GM19193 (cell line): ENCODE results near the gene CA4.

Experiments used
- POLR2A ChIP-seq: IDR thresholded peaks from 4 replicates; pipeline ENCODE4 v1.6.1; 2011; ENCODE audit not compliant: insufficient read depth, insufficient read length; ENCODE audit errors: extremely low read depth

The CA4 gene

DNA sequence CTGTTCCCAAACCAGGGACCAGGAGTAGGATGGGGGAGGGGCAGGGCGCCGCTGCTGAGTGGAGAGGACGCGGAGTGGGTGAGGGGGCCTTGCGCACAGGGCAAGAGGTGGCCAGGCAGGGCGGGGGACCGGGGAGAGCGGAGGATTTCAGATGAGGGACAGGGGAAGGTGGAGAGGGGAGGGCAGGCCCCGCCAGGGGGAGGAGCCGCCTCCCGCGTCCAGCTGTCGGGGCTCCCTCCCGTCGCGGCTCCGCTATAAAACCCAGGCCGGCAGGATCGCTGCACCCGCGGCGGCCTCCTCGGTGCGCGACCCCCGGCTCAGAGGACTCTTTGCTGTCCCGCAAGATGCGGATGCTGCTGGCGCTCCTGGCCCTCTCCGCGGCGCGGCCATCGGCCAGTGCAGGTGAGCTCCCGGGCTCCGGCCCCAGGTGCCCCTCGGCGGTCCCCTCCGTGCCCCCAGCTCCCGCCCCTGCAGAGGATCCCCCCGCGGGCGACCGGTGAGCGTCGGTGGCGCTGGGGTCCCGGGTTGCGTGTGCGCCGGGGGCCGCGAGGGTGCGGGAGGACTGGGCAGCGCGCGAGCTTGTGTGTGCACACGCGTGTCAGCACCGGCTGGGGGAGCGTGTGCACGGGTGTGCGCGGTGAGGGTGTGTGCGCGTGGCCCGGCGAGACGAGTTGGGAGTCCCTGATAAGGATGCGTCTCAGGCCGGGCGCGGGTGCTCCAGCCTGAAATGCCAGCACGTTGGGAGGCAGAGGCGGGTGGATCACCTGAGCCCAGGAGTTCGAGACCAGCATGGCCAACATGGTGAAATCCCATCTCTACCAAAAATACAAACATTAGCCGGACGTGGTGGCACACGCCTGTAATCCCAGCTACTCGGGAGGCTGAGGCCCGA lies at the start of gene CA4:
Gene CA4 (plus strand): TSS at position 283 of the 892 bp plus-strand sequence. CDS start 62 bp downstream, at position 345.
- TF ChIP-seq POLR2A: no peak

DNA sequence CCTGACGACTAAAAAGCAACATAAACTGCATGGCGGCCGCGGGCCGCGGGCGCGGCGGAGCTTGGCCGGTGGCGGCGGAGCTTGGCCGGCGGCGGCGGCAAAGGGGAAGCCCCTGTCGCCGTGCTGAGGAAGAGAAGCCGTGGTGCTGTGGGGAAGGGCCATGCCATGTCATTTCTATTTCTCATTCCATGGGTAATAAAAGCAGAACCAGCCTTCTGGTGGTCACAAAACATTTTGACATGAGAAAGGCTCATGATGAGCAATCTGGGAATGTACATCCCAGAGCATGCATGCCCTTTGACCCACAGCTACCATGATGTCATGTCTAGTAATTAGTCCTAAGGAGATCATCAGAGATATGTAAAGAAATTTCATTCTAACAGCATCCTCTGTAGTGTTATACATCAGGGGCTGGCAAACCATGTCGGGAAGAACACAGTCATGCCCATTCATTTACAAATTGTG lies 47.1 kb upstream of the CA4 start:
- no peak for TF ChIP-seq POLR2A

DNA sequence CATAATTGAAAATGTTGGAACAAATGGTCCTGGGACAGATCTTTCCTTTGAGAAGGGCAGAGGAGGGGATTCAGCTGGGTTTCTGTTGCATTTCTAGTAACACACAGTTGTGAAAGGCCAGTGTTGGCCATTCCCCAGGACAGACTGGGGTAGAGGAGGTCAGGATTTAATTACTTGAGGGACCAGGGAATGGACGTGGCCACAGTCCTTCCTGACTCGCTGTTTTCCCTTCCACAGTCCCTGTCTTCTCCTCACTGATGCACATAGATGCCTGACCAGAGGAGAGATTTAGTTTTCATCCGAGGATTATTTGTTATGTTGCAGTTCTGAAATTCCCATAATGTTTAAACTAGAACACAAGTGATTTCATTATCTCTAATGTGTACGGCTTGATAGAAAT lies 45.8 kb upstream of the CA4 start:
- no peak for TF ChIP-seq POLR2A

- TF ChIP-seq POLR2A: no peak
Measured at GRCh38 chr17:60106340-60107059, 43.3 kb upstream of the CA4 start.

DNA sequence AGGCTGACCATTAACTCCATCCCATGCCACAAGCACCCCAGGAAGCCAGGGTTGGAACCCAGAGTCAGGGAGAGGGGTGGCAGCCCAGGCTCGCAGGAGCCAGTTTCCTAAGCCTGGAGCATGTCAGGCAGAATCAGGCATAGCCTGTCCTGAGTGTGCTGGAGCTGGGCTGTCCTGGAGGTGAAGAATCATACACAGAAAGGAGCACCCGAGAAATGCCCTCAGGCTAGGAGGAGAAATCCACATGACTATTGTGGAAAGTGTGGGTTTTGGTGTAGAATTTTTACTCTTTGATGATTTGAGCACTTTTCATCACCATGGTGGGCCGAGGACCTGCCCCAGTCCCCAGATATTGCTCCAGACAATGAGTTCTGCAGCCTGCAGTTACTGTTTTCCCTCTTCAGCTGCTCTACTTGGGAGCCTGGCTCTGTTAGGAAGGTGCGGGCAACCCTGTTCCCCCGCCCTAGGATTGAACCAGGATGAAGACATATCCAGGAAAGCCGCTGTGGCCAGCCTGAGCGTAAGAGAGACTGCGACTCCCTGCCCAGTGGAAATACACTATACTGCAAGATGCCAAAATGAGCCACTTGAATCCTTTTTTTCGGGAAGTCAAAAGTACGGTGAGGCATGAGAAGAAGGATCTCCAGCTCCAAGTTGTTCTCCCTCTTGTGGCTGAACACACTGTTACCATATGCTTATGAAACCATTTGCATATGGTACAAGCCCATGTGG lies 42.1 kb upstream of the CA4 start:
- no peak for TF ChIP-seq POLR2A

DNA sequence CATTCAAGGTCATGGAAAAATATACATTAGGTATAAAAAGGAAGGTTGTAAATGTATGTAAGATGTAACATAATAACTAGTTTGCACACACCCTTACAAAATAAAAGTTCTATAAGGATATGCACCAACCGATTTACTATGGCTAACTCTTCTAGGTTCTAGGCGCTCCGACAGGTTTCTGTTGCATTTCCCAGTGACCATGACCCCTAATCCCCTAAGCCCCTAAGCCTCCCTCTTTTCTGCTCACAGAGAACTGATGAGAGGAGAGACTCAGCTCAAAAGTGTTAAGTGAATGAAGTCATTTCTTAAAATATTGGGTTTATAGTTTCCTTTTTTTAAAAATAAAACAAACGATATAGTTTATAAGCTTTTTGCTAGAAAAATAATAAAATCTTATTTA lies 41.1 kb upstream of the CA4 start:
- TF ChIP-seq POLR2A: no peak

GRCh38 chr17:60109161-60109560 lies 40.6 kb upstream of the CA4 start:
- no peak for TF ChIP-seq POLR2A

- TF ChIP-seq POLR2A: no peak
Measured at GRCh38 chr17:60110586-60110985, 39.2 kb upstream of the CA4 start.

DNA sequence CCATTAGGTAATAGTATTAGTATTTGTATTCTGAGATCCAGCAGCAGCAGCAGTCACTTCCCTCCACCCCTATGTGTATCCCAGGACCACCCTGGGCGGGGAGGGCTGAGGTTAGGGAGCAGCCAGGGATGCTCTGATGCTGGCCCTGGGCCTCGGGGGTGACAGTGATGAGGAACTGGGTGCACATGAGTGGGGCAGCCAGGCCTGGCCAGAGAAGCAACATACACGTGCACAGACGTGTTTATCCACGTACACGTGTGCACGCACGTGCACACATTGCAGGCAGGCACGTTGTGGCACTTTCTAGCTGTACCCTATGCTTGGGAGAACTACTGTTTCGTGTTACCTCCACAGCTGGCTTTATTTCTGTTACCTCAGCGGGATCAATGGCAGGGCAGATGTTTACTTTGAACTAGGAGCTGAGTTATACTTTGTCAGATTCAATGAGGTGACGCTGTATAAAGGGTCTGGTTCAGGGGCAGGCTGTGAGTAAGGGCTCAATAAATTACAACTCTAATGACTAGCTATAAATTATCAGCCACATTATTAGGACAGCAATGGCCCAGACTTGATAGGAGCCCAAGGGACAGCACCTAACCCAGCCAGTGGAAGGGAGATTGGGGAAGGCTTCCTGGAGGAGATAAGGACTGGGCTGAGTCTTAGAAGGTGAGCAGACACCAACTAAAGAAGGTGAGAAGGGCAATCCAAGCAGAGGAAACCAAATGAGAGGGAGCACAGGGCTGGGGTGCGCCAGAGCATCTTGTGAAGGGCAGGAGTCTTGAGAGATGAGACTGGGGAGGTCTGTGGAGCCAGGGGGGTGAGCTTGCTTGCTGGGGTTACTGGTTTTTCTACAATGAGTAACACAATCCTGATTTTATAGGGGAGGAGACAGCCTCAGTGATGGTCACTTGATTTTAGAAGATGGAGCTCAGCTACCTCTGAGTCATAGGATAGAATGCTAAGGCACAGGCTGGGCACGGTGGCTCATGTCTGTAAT lies 22.4 kb upstream of the CA4 start:
- no peak for TF ChIP-seq POLR2A

GRCh38 chr17:60128171-60128859 lies 21.5 kb upstream of the CA4 start:
- no peak for TF ChIP-seq POLR2A

GRCh38 chr17:60129164-60129563 lies 20.6 kb upstream of the CA4 start:
- no peak for TF ChIP-seq POLR2A

- no peak for TF ChIP-seq POLR2A
Measured at GRCh38 chr17:60130466-60130865, 19.3 kb upstream of the CA4 start.

GRCh38 chr17:60134396-60135150 lies 15.2 kb upstream of the CA4 start:
- no peak for TF ChIP-seq POLR2A
